GM18519 (cell line): ENCODE data around the gene RPL27A.

Experiments used
- ATAC-seq: cut with Tn5 transposase; IDR thresholded peaks from one replicate; pipeline ENCODE4 v1.9.1; 2021; ENCODE audit warnings: mild to moderate bottlenecking, moderate library complexity; ENCODE audit not compliant: unreplicated experiment, low FRiP score

RPL27A gene

DNA sequence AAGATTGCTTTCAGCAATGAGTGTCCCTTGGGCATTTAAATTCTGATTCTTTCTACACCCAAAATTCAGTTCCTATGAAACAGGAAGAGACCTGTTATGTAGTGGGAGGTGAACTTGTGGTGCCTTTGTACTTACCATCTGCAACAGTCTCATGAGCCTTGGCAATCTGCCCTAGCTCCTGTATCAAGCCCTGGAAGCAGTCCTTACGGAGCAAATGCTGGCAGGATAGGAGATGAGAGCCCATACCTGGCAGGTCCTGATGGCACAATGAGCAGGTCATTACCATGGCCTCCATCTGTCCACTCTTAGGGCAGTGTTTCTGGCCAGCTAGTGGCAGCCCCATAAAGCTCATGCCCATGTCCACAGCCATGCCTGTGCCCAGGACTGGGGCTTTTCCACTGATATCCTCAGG, 10.9 kb upstream of the RPL27A start:
- ATAC-seq = no peak

DNA sequence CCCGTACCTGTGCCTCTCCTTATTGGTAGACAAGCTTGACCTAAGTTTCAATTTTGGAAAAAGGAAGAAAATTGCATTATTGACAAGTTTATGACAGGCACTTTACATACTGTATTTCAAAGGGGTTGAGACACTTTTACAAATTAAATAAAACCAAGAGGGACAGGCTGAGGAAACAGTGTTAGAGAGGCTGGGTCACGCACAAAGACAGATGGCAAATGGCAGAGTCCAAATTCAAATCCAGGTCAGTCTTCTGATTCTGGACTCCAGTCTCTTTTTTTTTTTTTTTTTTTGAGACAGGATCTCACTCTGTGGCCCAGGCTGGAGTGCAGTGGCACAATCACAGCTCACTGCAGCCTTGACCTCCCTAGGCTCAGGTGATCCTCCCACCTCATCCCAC, 10.2 kb upstream of the RPL27A start:
- no peak for ATAC-seq

DNA sequence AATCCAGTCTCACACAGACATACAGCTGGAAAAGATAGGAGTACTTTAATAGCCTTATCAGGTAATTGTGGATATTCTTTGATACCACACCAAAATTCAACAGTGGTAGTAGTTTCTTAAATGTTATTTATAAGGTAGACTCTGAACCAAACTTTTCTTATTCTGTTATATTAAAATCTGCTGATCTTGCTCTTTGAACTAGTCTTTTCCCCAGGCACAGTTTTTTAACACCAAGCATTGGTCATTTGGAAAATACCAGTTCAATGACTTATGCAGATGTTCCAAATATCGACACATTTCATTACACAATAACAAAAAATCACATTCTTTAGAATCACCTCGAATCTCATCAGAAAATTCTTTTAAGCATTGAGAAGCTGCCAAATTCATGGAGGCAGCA, 7.7 kb upstream of the RPL27A start:
- no peak for ATAC-seq

DNA sequence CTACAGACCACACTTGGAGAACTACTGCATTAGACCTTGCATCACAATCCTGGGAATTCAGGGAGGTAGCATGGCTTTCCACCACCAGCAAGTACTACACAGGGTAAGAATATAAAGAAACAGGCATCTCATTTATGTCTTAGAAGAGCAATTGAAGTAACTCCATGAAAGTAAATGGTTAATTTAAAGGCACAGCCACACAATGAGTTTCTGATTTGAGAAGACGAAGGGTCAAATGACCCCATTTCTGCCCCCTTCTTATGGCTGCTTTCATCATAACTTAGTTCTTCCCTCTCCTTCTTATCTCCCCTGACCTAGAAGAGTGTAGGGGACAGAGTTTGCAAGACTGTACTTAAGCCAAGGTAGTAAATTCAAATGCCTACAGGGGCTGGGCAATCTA, 6.1 kb upstream of the RPL27A start:
- no peak for ATAC-seq

DNA sequence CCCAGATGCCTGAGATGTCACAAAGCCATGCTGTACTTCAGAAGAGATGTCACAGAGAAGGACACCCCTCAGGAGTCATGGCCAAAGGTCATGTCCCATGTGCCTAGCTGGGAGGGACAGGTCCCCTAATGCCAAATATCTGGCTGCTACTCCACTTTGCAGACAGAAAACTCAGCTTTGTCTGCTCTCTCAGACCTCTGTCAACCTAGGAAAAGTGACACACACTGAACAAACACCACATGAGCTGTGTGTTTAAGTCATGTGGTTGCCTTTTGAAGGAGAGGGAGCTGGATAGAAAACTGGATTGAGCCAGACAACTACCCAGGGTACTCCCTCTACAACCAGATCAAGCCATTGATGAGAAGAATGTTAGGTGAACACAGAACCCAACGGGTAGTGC, 3.6 kb upstream of the RPL27A start:
- no peak for ATAC-seq

DNA sequence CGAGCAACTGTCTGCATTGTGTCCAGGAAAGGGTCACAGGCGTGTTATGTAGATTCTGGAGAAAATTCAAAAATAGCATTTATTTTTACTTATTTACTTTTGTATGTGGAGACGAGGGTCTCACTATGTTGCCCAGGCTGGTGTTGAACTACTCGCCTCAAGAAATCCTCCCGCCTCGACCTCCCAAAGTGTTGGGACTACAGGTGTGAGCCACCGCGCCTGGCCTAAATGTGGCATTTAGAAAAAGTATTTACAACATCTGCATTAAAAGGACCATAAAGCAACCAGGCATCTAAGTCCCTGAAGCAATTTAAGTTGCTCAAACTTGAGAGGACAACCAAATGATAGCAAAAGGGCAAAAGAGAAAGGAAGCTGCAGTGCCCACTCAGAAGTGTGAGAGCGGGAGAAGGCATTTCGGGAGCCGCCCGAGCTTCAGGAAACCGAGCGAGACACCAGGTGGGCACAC, 722 bp upstream of the RPL27A start:
- ATAC-seq = peak; percentile 1

DNA sequence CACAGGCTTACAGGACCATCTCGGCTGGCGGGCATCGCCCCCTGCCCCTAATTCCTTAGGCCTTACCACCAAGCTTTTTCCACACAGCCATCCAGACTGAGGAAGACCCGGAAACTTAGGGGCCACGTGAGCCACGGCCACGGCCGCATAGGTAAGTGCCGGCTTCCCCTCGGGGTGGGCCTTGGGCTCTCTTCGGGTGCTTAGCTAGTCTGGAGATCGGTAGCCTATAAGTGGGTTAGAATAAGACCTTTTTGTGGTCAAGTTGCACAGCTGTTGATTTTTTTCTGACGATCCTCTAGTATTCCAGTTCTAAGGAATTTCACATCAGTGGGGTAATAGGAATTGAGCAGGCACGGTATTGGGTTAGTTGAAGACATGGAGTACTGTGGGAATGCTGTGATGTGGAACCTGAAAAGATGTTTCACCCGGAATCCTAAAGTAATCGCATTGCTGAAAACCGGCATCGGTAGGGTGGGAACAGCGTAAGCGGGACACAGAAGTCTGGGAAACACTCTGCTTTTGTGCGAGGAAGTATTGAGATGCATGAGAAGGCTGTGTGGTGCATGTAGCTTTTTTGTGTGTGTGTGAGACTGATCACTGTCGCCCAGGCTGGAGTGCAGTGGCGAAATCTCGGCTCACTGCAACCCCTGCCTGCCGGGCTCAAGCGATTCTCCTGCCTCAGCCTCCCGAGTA, 669 bp downstream of the RPL27A start:
- ATAC-seq = no peak

DNA sequence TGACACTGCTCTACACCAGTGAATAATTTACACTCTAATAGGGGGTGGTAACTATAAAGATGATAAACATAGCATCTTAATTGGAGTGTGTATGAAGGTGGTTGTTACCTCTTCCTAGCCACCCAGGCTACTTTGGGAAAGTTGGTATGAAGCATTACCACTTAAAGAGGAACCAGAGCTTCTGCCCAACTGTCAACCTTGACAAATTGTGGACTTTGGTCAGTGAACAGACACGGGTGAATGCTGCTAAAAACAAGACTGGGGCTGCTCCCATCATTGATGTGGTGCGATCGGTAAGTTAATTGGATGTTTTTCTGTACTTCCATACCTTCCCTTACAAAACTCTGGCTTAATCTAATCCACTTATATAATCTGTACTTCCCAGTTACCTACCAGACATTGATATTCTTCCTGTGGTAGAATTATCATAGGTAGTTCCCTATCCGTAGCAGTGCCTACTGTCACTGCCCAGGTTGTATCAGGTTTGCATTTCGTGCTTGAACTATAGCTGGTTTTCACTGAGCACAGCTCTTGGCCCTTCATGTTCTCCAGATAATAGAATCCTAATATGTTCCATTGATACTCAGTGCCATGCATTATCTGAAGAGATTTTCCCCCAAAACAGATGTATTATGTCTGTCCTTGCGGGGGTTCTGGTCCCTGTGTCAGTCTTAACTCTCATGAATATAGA, 2.2 kb downstream of the RPL27A start:
- ATAC-seq = no peak

DNA sequence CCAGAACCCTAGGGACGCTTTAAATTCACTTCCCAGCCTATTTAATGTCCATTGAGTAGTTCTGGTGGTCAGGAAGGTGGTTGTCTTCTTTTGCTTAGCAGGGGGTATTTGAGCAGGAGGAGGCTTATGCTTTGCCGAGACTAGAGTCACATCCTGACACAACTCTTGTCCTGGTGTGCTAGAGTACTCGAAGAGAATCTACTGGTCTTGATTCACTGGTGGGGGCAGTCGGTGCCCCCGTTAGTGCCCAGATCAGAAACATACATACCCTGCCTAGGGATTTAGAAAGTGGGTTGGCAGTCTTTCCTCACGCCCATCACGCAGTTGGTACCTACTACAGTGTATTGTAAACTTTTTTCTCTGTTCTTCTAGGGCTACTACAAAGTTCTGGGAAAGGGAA, 2.7 kb downstream of the RPL27A start:
- no peak for ATAC-seq

DNA sequence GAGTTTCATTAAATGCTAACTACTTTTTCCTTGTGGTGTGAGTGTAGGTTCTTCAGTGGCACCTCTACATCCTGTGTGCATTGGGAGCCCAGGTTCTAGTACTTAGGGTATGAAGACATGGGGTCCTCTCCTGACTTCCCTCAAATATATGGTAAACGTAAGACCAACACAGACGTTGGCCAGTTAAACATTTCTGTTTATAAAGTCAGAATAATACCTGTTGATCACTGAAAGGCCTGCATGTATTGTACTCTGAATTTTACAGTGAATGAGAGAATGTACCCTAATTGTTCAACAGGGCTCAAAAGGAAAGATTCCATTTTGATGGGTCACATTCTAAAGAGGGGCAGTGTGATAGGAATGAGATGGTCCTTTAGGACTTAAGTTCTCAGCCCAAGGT, 3.2 kb downstream of the RPL27A start:
- ATAC-seq = no peak

DNA sequence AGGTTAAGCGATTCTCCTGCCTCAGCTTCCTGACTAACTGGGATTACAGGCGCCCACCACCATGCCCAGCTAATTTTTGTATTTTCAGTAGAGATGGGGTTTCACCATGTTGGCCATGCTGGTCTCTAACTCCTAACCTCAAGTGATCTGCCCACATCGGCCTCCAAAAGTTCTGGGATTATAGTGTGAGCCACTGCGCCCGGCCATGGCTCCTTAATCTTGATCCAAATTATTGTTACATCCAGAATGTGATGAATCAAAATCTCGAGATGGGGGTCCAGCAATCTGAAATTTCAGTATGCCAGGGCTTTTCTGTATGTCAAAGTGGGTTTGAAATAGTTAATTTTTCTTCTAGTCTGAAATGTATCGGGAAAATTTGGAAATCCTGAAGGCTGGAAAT, 3.7 kb downstream of the RPL27A start:
- no peak for ATAC-seq

DNA sequence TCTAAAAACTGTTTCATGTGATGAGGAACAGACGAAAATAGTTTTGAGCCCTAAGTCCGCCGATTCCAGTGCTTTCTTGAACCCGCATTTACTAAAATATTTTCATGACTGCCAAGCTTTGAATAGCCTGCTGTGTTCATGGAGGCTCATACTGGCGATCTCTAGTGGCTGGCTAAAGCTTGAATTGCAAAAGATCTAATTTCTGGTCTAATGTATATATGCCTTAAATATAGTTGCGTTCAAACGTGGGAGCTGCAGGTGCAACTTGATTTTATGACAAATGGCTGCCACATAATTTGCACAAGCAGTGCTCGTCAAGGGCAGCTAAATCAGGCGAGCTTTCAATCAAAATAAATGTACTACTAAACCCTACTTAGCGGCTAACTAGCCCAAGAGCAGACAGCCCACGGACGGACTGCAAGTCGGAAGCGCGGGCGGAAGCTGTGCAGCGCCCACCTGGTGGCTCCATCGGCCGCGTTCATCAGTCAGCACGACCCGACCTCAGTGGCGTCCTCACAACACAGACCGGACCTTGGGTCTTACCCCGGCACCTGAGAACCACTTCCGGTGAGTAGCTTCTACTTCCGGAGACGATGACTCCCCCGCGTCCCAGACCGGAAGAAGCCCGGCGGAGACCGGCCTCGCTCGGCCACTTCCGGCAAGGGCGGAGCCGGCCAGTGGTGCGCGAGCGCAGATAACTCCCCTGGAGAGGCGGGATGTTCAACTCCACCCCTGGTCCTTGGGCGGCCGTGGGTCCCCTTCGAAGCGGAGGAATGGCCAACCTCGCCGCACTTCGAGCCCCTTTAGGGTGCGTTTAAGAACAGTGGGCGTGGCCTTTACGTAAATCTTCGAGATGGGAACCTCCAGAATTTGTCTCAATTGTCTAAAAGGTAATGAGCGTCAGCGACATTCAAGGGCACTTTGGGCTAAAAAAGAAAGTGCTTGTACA, 6.1 kb downstream of the RPL27A start:
- peak; percentile 82 for ATAC-seq

DNA sequence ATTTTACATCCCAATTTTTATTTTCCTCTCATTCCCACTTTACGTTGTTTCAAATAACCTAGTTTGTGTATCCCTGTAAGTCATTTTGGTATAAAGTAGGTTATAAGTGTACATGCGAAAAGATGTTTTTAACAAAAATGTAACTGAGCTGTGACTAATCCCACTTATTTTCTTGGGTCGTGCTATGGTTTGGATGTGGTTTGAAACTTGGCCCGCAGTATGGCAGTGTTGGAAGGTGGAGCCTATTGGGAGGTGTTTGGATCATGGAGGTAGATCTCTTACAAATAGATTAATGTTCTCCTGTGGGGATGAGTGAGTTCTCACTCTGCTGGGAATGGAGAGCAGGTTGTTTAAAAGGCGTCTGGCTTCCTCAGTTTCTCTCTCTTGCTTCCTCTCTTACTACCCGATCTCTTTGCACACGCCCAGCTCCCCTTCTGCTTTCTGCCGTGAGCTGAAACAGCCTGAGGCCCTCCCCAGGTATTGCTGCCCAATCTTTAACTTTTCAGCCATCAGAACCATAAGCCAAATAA, 7.2 kb downstream of the RPL27A start:
- no peak for ATAC-seq

DNA sequence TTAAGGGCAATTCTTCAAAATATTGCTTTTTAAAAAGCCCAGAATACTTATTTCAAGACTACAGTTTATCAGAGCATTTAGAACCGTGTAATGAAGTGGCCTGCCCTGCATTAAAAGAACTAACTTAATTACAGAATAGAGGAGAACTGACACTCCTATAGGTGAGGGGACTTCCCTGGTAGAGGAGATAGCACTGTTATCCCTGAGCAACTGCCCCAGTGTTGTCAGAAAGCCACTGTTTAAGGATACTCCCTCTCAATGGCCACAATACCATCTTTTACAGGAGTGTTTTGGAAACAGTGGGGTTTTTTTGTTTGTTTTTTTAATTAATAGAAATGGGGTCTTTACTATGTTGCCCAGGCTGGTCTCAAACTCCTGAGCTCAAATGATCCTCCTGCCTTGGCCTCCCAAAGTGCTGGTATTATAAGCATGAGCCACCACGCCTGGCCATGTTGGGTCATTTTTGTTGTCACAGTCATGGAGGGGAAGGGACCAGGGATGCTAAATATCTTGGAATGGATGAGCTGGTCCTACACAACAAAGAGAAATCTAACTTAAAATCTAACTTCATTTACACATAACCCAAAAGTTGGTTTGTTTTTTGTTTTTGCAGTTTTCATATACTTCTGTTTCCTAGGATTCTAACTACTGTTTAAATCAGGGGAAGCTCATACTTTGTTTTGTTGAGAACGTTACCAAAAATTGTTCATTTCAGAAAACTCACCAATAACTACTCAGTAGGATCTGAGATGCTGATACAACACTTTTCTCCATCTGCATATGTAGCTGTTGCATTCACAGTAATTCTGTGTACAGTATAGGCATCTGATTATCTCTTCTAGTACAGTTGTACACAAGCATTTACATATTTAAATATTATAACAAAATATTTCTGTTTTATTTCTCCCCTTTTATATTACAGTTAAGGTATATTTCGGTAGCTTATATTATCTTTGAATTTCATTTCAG, 8.1 kb downstream of the RPL27A start:
- no peak for ATAC-seq

DNA sequence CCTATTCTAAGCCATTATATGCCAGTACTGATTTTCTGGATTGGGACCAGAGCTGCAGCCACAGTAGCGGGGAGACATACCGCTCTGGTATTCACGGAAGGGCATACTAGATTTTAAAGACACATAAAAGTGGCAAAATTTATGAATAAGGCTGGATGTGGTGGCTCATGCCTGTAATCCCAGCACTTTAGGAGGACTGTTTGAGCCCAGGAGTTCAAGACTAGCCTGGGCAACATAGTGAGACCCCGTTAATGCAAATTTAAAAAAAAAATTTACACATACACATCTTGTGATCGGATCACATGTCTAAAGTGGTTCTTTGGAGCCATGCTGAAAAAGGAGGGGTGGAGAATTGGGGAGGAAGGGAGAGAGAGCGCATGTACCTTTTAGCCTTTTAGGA, 9.0 kb downstream of the RPL27A start:
- no peak for ATAC-seq

DNA sequence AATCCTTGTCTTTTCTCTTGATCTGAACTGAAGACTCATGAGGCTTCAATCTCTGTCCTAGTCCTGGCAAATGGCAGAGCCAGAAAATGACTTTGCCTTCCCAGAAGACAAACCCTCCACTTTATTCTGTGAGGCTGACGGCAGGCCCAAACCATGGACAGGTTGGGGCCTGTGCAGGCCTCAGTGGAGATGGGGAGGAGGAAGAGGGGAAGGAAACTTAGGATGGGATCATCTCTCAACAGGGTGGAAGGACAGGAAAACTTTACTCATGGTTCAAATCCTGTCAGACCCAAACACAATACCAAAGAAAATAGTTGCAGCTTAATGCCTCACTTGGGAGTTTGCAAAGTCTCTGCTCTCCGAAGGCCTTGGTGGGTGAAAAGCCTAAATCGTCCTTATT, 9.8 kb downstream of the RPL27A start:
- no peak for ATAC-seq

DNA sequence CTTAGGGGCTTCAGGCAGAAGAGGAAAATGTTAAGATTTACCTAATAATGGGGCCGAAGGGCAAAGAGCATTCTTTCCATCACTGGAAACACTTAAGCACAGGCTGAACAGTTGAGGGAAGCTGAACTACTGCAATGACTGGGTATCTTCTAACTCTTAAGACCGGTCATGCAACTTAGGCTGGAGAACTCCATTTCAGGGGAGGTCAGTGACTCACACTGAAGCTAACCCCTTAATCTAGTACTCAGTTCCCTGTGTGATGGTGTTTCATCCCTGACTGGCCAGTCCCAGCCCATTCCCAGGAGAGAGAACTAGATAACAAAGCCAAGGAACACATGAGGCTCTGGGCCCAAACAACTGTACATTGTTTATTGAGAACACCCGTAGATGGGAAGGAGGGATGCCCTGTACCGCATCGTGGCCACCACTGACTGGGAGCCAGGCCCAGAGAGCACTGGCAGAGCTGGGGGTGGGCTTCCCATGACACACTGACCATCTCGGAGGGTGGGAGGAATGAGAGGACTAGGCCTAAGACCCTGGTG, 10.5 kb downstream of the RPL27A start:
- ATAC-seq = no peak

DNA sequence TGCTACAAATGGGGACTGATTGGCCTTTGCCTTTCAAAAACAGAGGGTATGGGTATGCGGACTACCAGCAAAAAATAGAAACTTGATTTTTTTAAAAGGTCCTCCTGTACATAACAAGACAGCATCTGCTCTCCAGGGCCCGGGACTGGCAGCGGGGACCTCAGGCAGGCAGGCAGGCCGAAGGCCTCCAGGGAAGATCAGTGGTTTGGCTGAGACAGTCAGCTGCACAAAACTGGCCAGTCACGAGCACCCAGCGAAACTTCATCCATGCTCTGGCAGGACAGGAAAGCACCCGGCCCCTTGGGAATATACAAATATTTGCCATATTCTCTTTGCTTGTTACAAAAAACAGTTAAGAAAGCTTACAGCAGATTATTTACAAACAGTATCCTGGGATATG, 11.0 kb downstream of the RPL27A start:
- ATAC-seq = no peak

DNA sequence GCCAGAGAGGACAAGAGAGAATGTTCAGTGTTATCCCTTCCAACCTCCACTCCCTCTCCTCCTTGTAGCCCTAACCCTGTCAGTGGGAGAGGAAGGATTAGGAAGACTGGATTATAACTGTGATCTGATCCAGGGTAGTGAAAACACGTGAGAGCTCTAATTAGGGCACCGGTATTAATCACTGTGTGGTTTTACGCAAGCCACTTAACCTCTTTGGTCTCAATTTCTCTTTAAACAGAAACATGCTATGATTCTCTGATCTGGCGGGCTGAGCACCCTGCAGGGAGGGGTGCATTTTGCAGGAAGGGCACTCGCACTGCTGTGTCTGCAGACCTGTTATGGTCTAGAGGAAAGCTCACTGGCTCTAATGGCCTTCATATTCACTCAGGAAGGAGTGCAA, 11.5 kb downstream of the RPL27A start:
- ATAC-seq = no peak

DNA sequence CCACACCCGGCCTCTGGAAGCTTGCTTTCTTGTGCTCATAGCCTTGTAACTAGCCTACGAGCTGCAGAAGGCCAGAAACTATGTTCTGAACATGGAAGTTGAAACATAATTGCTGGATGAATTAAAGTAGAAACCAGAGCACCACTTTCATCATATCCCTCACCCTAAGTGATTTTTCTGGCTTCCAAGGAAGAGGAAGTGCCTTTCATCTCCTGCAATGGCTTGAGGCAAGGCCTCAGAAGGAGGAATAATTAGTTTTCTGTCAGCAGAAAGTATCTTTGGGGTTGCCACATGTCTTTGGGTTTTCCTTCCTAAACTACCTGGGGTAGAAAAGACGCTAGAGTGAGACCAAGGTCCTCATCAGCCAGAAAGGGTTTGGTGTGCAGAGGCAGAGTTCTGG, 14.5 kb downstream of the RPL27A start:
- ATAC-seq = no peak
